HuH-7.5 (cell line): ENCODE measurements around the gene VSIG10L.

Experiments
- DNase-seq: peaks from one replicate; pipeline ENCODE4 v3.0.0; 2011; ENCODE audit warnings: low spot score

Gene VSIG10L

DNA sequence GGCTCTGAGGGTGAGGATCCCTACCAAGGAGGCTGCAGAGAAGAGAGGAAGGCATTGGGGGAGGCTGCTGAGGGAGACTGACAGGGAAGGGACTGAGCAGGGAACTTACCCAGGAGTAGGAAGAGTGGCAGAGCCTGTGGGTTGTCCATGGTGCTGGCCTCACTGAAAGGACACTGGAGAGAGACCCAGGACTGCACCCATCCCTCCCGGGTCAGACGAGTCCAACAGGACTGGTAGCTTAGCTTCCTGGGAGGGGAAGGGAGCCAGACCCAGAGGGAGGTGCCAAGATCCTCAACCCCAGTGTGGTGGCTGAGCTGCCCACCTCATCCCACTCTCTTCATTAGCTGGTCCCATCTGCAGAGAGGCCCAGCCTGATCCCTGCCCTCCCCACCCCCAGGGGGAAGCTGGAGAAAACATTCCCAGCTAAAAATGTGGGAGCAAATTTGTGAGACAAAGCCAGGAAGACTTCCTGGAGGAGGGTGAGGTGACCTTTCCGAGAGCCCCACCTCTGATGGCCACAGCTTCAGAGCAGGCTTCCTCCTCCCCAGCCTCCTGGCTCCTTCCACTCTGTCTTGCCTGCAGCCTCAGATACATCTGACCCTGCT lies at the start of gene VSIG10L:
Gene VSIG10L, minus strand, starts transcription at position 164 of the 605 bp plus-strand sequence. Its CDS starts 15 bp downstream, at position 149.
- DNase-seq = no peak

DNA sequence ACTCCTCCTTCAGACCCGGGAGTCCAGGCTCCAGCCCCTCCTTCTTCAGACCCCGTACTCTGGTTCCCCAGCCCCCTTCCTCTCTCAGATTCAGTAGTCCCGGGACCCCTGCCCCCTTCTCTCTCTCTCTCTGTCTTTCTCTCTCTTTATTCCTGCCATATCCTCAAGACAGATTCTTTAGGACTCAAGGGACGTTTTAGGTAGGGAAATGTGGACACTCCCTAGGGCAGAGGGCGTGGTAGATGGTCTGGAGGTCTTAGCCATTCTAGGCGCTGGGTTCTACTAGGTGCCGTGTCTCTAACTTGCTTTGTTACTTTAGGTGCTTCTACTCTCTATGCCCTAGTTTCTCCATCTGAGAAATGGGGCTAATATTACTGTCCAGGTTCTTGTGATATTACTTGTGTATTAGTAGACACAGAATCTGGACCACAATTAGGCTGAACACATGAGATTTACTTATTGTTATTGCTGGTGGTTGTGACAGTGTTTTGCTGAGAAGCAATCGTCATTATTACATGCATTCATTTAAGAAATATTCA lies 49.2 kb upstream of the VSIG10L start:
- no peak for DNase-seq

- no peak for DNase-seq
These were observed 47.2 kb upstream of the VSIG10L start for GRCh38 chr19:51389143-51389542.

DNA sequence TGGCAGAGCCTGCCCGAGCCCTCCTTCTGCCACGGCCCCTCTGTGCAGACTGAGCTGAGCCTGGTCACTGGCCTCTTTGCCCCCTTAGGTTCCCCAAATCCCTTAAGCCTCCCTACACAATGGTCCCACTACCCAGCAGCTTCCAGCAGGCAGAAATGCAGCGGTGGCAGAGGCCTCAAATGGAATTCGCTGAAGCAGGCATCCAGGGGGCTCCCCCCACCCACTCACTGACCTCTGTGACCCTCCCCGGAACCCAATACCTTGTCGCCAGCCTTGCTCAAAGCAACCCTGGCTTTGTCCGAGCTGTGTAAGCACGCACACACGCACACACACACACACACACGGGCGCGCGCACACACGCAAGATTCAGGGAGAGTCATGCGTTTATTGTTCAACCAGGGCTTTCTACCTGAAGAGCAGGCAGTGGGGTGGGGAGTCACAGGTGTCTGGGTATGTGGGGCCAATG lies 46.0 kb upstream of the VSIG10L start, which contains the start of gene LIM2:
Gene LIM2, minus strand, starts transcription at position 51 of the 466 bp plus-strand sequence. CDS start 531 bp downstream, outside the sequence.
- DNase-seq = no peak

DNA sequence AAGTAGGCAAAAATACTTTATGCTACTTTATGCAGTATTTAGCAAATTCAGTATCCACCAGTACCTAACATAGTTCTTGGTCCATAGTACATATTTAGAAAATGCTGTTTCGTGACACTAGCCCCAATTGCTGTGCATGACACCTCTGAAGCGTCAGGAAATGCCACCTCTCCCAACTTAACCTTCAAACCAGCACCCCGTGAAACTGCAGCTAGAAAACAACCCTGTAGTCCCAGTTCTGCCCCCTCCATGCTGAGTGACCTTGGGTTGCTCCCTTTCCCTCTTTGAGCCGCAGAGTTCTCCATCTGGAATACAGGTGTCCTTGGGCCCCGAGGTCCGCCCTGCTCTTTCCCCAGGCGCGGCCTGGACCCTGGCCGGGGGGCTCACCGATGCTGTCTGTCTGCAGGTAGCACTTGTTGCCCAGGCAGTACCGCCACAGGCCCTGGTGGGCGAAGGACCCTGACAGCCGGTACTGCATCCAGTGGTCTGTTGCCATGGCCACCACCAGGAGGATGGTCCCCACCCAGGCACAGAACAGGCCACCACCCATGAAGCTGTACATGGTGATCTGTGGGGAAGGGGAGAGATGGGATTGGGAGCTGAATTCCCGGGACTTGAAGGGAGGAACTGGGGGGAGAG lies 45.1 kb upstream of the VSIG10L start:
- DNase-seq = no peak

DNA sequence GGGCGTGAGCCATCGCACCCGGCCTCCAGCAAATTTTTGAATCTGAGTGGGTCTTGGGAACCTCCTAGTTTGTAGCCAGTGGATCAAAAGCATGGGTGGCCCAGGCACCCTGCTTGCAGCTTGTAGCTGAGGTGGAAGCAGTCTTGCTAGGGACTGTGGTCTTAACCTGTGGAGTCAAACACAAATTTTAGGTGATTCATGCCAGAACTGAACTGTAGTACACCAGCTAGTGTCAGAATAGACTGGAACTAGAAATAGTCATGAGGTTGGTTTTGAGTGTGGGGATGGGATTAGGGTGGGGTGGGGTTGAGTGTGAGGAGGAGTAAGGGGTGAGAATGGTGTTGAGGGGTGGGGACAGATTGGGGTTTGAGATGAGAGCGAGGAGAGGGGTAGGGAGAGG lies 40.1 kb upstream of the VSIG10L start:
- no peak for DNase-seq

DNA sequence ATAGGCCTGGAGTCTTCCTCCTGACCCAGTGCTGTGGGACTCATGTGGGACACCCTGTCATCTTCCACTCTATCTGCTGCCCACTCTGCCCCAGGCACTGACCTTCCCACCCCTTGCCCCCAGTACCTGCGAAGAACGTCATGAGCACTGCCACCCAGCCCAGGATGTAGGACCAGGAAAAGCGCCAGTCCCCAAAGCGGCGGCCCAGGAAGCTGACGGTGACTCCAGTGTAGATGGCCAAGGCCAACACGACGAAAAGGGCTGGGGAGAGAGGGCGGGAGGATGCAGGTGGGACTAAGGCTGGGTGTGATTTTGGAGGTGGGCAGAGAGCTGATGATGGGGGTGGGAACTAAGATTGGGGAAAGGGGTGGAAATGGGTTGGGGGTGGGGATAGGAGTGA lies 38.4 kb upstream of the VSIG10L start:
- no peak for DNase-seq

DNA sequence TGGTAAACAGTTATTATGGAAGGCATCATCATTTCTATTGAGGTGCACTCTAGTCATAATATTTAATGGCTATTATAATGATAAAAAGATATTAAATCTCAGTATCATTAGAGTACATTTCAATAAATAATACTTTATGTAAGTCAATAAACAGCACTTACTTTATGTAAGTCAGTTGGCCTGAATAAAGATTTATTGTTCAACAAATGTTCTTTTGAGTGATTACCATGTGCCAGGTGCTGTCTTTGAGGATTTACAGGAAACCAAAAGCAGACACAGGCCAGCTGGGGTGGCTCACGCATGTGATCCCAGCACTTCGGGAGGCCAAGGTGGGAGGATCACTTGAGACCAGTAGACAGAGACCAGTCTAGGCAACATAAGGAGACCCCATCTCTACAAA lies 35.5 kb upstream of the VSIG10L start:
- no peak for DNase-seq

GRCh38 chr19:51375504-51376221 lies 33.7 kb upstream of the VSIG10L start:
- no peak for DNase-seq

DNA sequence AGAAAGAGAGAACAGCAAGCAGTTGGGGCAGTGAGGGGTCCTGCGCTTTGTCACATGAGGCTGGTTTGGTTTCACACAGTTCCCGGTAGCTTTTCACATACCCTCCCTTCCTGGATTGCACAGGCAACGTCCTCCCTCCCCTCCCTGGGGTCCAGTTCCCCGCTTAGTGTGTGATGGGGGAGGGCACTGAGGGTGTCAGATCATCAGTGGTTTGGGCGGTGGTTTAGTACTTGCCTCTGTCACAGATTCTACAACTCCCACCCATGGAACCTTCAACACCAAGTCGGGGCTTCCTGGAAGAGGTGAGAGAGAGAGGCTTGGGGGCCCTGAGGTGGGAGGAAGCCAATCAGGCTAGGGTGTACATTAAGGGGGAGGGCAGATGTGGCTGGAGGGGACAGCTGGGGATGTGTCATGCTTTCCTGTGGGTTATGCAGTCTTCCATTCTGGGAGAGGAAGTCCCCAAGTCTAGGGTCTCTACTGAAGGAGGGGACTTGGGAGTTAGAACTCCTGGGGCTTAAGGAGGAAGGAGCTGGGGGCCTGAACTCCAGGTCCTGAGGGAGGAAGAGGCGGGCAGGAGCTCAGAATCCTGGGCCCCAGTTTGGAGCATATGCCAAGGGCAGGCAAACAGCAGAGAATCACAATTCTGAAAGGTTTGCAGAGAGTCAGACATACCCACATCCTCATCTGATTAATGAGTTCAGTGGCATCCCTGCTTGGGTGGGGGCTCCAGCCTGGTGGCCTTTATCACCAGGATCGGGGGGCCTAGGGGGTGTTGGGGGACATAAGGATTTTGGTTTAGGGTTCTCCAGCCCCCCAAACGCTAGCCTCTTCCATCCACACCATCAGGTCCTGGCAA lies 30.9 kb upstream of the VSIG10L start, which contains the start of gene NKG7:
Gene NKG7, minus strand, starts transcription at position 6 of the 856 bp plus-strand sequence. CDS start 119 bp downstream, outside the sequence.
- DNase-seq = no peak

DNA sequence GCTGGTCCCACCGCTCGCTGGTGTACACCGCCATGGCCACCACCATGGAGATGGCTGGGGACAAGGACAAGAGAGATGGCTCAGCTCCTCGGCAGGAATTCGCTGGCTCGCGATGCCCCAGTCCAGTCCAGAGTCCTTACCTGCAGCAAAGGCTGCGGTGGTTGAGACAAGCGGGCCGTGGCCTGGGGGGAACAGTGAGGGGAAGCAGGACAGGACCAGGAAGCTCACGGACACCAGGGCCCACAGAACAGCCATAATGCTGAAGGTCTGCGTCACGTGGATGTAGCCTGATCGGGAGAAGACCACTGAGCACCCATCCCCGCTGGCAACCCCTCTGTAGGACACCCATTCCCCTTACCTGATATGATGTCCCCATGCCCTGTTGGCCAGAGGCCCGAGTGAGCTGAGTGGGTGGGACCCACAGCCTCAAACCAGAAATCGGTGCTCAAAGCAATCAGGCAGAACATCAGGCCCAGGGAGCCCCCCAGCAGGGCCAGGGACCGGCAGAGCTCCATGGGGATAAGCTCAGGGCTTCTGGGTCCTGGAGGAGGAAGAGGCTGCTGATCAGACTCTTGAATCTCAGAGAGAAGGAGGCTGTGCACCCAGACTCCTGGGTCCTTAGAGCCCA lies 30.2 kb upstream of the VSIG10L start:
- DNase-seq = no peak

DNA sequence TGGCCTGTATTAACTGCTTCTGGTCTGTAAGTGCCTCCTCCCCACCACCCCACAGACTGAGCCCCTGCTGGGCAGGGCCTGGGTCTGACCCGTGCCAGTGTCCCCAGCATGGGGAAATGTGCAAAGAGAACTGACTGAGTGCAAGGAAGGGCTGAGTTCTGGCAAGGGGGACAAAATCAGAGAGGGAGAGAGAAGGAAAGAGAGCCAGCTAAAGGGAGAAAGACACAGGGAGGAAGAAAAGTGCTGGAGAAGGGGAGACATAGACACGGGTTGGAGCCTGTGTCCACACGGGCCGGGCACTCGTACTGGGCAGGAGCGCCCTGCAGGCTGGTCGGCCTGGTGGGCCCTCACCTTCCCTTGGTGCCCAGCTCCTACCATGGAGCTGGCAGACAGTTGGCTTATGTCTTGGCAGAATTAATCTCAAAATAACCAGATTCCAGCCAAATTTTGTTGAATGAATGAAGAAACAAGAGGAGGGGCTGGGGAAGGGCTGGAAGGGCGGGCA lies 29.3 kb upstream of the VSIG10L start:
- DNase-seq = no peak

- DNase-seq = no peak
These were observed 28.3 kb upstream of the VSIG10L start for GRCh38 chr19:51370230-51370629.

DNA sequence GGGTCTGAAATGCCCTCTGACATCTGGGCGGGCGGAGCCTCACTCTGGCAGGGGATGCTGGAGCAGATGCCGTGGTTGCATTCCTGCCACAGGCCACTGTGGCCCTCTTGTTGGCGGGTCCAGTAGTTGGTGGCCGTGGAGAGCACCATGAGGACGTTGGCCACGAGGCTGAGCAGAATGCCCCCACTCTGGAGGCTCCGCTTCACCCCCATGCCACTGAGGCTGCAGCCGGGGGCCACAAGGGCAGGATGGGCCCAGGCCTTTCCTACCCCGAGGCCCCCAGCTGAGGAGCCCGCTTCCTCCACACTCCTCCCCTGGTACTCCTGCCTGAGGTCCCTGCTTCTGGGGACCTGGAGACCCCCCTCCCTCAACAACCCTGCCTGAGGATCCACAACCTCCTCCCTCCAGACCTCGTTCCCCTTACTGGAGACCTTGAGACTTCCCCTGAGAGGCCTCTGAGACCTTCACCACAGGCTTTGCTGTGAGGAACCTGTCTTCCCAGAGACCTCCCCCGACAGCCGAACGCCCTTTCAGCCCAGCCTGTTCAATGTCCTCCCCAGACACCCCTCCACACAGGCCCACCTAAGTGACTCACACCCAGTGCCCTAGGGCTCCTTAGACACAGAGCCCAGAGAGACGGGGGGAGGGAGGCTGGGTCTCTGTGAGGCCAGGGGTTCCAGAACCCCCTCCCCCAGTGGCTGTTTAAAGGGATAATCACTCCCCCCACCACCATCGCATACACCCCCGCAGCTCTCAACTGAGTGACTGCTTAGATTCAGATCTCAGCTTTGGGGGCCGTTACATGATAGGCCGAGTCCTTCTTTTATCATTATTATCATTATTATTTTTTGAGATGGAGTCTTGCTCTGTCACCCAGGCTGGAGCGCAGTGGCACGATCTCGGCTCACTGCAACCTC lies 26.7 kb upstream of the VSIG10L start, which contains the start of gene CLDND2:
Gene CLDND2, minus strand, starts transcription at position 638 of the 917 bp plus-strand sequence. Its CDS starts 426 bp downstream, at position 212.
- no peak for DNase-seq

DNA sequence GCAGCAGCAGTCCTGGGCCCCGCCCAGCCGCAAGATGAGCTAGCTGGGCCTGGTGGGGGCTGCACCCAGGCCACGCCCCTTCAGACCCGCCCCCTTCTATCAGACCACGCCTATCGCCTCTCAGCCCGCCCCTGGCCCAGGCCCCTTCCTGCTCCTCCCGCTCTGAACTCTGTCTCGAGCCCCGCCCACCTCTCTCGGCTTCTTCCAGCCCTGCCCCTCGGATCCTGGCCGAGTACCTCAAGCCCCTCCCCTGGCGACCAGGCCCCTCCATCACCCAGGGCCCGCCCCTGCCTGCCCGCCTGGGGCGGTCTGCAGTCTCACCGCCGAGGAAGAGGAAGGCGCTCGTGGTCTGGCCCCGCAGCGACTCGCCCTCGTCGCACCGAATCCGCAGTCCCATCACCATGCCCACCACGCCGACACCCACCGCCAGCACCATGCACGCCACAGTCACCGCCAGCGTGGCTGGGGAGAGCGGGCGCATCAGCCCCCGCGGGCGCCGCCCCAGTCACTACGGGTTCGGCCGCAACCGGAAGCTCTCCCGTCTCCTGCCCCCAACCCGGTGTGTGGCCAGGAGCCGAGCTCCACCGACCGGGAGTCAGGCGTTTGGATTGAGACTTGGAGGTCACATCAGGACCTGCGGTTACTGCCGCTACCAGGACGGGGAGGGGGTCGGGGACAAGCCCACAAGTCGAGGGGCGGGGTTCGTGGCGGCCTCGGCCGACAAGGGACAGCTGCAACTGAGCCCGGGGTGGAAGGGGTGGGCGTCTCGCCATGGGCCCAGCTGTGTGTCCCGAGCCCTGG lies 25.8 kb upstream of the VSIG10L start:
- peak; percentile 89 for DNase-seq

- DNase-seq = no peak
These were observed 25.3 kb upstream of the VSIG10L start for GRCh38 chr19:51367255-51367564.

DNA sequence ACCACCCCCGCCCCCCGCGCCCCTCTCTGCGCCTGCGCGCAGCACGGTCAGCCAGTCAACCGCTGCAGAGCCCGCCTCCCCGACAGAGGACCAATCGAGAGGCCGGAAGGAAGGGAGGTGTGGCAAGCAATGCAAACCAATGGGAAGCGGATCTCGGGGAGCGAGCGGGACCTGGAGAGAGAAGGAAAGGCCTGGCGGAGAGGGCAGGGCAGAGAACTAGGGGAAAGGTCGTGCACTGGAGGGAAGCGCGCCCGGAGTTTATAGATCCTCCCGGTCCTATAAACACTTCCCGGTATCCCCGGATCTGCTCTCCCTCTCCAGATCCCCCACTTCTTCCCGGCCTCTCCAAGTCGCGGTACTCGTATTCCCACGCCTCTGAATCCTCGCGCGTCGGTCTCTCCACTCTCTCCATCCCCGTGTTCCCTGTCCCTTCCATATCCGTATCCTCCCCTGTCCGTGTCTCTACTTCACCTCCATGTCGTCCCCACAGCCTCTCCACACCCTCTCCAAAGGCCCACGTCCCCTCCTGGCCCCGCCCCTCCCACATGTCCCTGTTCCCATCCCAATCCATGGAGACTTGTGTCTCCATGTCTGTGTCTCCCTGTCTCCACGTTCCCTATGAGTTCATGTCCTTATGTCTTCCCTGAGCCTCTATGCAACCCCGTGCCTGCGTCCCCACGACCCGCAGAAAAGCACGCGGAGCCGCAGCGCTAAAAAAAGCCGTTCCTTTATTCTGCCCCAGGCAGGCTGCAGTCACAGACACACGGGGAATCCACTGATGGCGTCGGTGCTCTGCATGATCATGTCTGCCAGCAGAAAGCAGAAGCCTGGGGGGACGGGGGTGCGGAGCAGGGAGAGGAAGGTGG lies 24.7 kb upstream of the VSIG10L start:
- peak; percentile 94 for DNase-seq

GRCh38 chr19:51365965-51366388 lies 24.0 kb upstream of the VSIG10L start, which contains the start of gene ETFB:
TSS of gene ETFB (minus strand) at chr19:51366388. CDS start at chr19:51366326, 62 bp downstream.
- no peak for DNase-seq
